CD4-positive, alpha-beta T cell (primary cell): ENCODE data around the gene SUSD6. TPM values are rescaled to one million over a fixed set of nuclear protein-coding genes. Genes with fewer than 3 reads are reported as not detected.

Experiments used
- ATAC-seq: fragments of 200-7000 bp; cut with Tn5 transposase; one replicate; pipeline ENCODE4 v1.10.0; 2022; ENCODE audit warnings: mild to moderate bottlenecking; ENCODE audit not compliant: poor library complexity
- CTCF ChIA-PET: fragments of 350-600 bp; sonication (Branson Sonifier 250); formaldehyde crosslinking; loops from one replicate; lab custom pipeline; 2021; ENCODE audit warnings: antibody characterized with exemption, inconsistent platforms; lab: Charles Lee
- POLR2A ChIA-PET: fragments of 350-600 bp; sonication (Branson Sonifier 250); formaldehyde crosslinking; loops from one replicate; lab custom pipeline; 2021; ENCODE audit warnings: antibody characterized with exemption, inconsistent platforms; lab: Charles Lee
- DNase-seq, 14 experiments: peaks; one replicate each; pipeline ENCODE4 v3.0.0-alpha.2; 2013 to 2020; ENCODE audit warnings: mixed read lengths in 2 of 14
- H3K27ac ChIP-seq, 2 donors: one replicate each; pipeline versions ENCODE4 v1.5.1 to v1.7.0; 2013; ENCODE audit warnings: low read length in 2 of 2, low read depth in 1 of 2, mild to moderate bottlenecking in 1 of 2
- H3K27me3 ChIP-seq, 2 experiments: 1 replicate in 1 of 2; 2 replicates in 1 of 2; pipeline versions ENCODE4 v1.6.1 to v1.7.0; 2013; ENCODE audit warnings: low read length in 2 of 2, control low read depth in 1 of 2, mild to moderate bottlenecking in 1 of 2, moderate library complexity in 1 of 2; ENCODE audit not compliant: insufficient read depth in 2 of 2, control insufficient read depth in 1 of 2
- H3K36me3 ChIP-seq: one replicate; pipeline ENCODE4 v1.6.1; 2013; ENCODE audit warnings: low read length, control low read depth; ENCODE audit not compliant: insufficient read depth
- H3K4me1 ChIP-seq: one replicate; pipeline ENCODE4 v1.6.1; 2013; ENCODE audit warnings: low read length, control low read depth; ENCODE audit not compliant: insufficient read depth
- H3K4me3 ChIP-seq: one replicate; pipeline ENCODE4 v1.5.1; 2013; ENCODE audit warnings: mild to moderate bottlenecking, low read length, moderate library complexity
- H3K9me3 ChIP-seq, 2 experiments: 1 replicate in 1 of 2; 2 replicates in 1 of 2; pipeline versions ENCODE4 v1.6.1 to v1.7.0; 2013; ENCODE audit warnings: low read length in 2 of 2, mild to moderate bottlenecking in 2 of 2, control low read depth in 1 of 2, moderate library complexity in 1 of 2; ENCODE audit not compliant: control insufficient read depth in 1 of 2, insufficient read depth in 1 of 2
- H3K27ac Mint-ChIP-seq: one replicate; pipeline ENCODE4 v1.8.0; 2020; ENCODE audit warnings: mixed read lengths
- H3K27me3 Mint-ChIP-seq: one replicate; pipeline ENCODE4 v1.8.0; 2021; ENCODE audit warnings: mixed read lengths
- H3K36me3 Mint-ChIP-seq: one replicate; pipeline ENCODE4 v1.8.0; 2021; ENCODE audit warnings: low read depth, mixed read lengths
- H3K4me1 Mint-ChIP-seq: one replicate; pipeline ENCODE4 v1.8.0; 2021; ENCODE audit warnings: low read depth, mixed read lengths
- H3K4me3 Mint-ChIP-seq: one replicate; pipeline ENCODE4 v1.8.0; 2020; ENCODE audit warnings: mild to moderate bottlenecking, mixed read lengths
- H3K9me3 Mint-ChIP-seq: one replicate; pipeline ENCODE4 v1.8.0; 2020; ENCODE audit warnings: mixed read lengths
- intact Hi-C, 2 experiments: fragments of 100-400 bp; cut with DNase I in 1 of 2; cut with micrococcal nuclease in 1 of 2; formaldehyde crosslinking; loops; one replicate each; pipeline versions ENCODE4 v1.15.1 to v1.9.0; 2023 to 2025; cut with DNase I, micrococcal nuclease
- total RNA-seq, 174 experiments: library from RNA in 2 of 174; stranded (reverse) in 2 of 174; gene quantifications; one replicate each; pipeline ENCODE4 v1.2.3 and lab custom pipeline; 2021 to 2026
- TF ChIP-seq, protein P1 (sequence below): fragments of 200-600 bp; IDR thresholded peaks from one replicate; pipeline ENCODE4 v1.8.0; 2022; ENCODE audit warnings: antibody characterized with exemption, mild to moderate bottlenecking

Gene SUSD6
- total RNA-seq, 2 experiments from 2014 or later = 93.7 to 95.1 TPM

DNA sequence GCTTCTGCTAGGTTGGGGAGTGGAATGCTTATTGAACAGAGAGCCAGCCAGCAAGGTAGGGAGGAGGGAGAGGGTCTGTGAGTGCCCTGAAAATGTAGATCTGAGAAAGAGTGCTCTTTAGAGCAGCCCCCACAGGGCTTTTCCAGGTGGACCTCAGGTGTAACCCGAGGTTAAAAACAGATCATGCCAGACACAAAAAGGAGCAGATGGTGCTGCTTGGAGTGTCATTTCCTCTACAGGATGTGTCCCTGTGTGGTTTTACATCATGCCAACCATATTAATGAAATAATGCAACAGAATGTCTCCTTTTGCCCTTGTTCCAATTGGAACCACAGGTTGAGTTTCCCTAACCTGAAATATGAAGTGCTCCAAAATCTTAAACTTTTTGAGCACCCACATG is 6.4 kb downstream of the SUSD6 start:
- POLR2A ChIA-PET = interaction anchor here (0.7 to 4.1 kb wide), 4 partner anchors 7 to 51 kb away, joined by 3 to 26 read pairs (median 6); no protein-coding TSS in a partner anchor
- H3K4me1 Mint-ChIP-seq = peaks cover 100% of the 10 kb centered on the region
- no peaks in the 10 kb centered on the region for H3K36me3 ChIP-seq
- peaks cover under 1% of the 10 kb centered on the region for H3K36me3 Mint-ChIP-seq
- no peaks in the 10 kb centered on the region for H3K9me3 ChIP-seq
- H3K4me3 ChIP-seq = no peak overlapping the region
- H3K9me3 Mint-ChIP-seq = no peaks in the 10 kb centered on the region
- peaks cover 90% of the 10 kb centered on the region for H3K4me1 ChIP-seq
- H3K27ac ChIP-seq = peak overlapping the region; percentile 37 to 92
- no peak for ATAC-seq
- H3K4me3 Mint-ChIP-seq = peak overlapping the region; percentile 90
- TF ChIP-seq, protein P1, sequence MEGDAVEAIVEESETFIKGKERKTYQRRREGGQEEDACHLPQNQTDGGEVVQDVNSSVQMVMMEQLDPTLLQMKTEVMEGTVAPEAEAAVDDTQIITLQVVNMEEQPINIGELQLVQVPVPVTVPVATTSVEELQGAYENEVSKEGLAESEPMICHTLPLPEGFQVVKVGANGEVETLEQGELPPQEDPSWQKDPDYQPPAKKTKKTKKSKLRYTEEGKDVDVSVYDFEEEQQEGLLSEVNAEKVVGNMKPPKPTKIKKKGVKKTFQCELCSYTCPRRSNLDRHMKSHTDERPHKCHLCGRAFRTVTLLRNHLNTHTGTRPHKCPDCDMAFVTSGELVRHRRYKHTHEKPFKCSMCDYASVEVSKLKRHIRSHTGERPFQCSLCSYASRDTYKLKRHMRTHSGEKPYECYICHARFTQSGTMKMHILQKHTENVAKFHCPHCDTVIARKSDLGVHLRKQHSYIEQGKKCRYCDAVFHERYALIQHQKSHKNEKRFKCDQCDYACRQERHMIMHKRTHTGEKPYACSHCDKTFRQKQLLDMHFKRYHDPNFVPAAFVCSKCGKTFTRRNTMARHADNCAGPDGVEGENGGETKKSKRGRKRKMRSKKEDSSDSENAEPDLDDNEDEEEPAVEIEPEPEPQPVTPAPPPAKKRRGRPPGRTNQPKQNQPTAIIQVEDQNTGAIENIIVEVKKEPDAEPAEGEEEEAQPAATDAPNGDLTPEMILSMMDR = no peak
- intact Hi-C loops = loop anchor here (5.0 to 10.0 kb wide), 3 partner anchors 47 to 1027 kb away; partner anchors contain the start of gene TTC9 (in 1 of the 2)
- H3K27ac Mint-ChIP-seq = peak overlapping the region; percentile 93
- no peaks in the 10 kb centered on the region for H3K27me3 Mint-ChIP-seq
- peak in 3 of 14 experiments; percentile 21 to 58 (median 53) for DNase-seq
- CTCF ChIA-PET = no interaction called here
- no peaks in the 10 kb centered on the region for H3K27me3 ChIP-seq

DNA sequence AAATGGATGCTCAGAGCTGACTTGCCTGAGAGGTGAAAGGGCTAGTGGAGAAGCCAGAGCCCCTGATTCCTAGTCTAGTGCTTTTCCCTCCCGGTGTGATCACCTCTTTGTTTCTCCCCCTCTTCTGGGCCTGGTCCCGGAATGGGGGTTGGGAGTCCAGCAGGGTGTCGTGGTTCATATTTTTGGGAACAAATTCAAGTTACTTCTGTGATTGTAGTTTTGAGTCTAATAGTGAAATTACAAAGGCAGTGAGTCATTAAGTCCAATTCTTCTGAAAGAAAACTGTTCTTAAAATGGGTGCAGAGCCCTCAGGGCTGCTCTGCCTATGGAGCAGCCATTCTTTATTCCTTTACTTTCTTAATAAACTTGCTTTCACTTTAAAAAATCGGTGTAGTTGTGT is 7.6 kb downstream of the SUSD6 start:
- intact Hi-C loops = loop anchor here (5.0 to 10.0 kb wide), 3 partner anchors 46 to 1026 kb away; partner anchors contain the start of gene TTC9 (in 1 of the 2)
- POLR2A ChIA-PET = no interaction called here
- Mint-ChIP-seq H3K4me1 (peaks cover 99% of the 10 kb centered on the region), H3K27ac (peak overlapping the region; percentile 93), H3K36me3 (no peaks in the 10 kb centered on the region), H3K4me3 (peak overlapping the region; percentile 55), H3K27me3 (no peaks in the 10 kb centered on the region), H3K9me3 (no peaks in the 10 kb centered on the region)
- Histone ChIP-seq H3K4me3 (no peak overlapping the region), H3K36me3 (no peaks in the 10 kb centered on the region), H3K4me1 (peaks cover 88% of the 10 kb centered on the region), H3K27me3 (no peaks in the 10 kb centered on the region), H3K9me3 (no peaks in the 10 kb centered on the region), H3K27ac (peak overlapping the region; percentile 37 to 92)
- no peak for ATAC-seq
- TF ChIP-seq, protein P1 = no peak
- CTCF ChIA-PET = no interaction called here
- no peak for DNase-seq

DNA sequence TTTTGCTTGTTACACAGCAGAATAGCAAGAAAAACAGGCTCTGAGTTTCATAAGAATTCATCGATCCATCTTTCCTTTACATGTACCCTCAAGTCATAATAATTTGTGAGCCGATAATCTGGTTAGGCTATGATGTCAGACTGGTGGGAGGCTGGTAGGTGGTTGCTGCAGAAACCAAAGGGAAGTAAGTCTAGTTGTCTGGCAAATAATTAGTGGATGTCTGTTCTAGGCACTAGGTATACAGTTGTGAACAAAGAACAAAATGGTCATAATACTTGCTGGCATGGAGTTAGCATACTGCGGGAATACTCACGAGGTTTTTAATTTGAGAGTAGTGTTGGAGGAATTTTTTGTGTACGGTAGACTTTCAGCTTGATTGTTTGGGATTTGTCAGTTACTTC is 8.8 kb downstream of the SUSD6 start:
- Histone ChIP-seq H3K36me3 (no peaks in the 10 kb centered on the region), H3K27me3 (no peaks in the 10 kb centered on the region), H3K4me1 (peaks cover 88% of the 10 kb centered on the region), H3K4me3 (no peak overlapping the region), H3K27ac (peak overlapping the region; percentile 18 to 31), H3K9me3 (no peaks in the 10 kb centered on the region)
- Mint-ChIP-seq H3K27ac (peak overlapping the region; percentile 93), H3K27me3 (no peaks in the 10 kb centered on the region), H3K4me1 (peaks cover 99% of the 10 kb centered on the region), H3K36me3 (no peaks in the 10 kb centered on the region), H3K4me3 (peak overlapping the region; percentile 66), H3K9me3 (no peaks in the 10 kb centered on the region)
- ATAC-seq (peak; percentile 39), DNase-seq (peak in 3 of 14 experiments; percentile 22 to 58 (median 23))
- CTCF ChIA-PET = no interaction called here
- TF ChIP-seq, protein P1 = no peak
- POLR2A ChIA-PET = interaction anchor here (1.2 to 2.0 kb wide), 2 partner anchors 9 to 14 kb away, joined by 3 to 6 read pairs; partner anchors contain the start of gene SUSD6
- intact Hi-C loops = no loop called here
